Sciatic nerve (tissue), 2 donors: ENCODE data around the gene GPR15LG. TPM values are rescaled to one million over a fixed set of nuclear protein-coding genes. Genes with fewer than 3 reads are reported as not detected.
A peak's percentile ranks its signal among the peaks of the same experiment; 100 is the strongest.
"Not testable (repeated sequence)": the region's sequence is repeated elsewhere in the genome, so short reads cannot be mapped to it uniquely, and the experiment has no call there.

Source experiments
- ATAC-seq: fragments of 200-7000 bp; cut with Tn5 transposase; one replicate; pipeline ENCODE4 v1.9.1; 2020; ENCODE audit warnings: mild to moderate bottlenecking, moderate library complexity
- DNase-seq: peaks from one replicate; pipeline ENCODE4 v3.0.0-alpha.2; 2020; ENCODE audit warnings: low spot score
- intact Hi-C: fragments of 100-400 bp; cut with DNase I; formaldehyde crosslinking; loops from one replicate; pipeline ENCODE4 v1.14.2; 2022
- total RNA-seq: library from RNA; stranded (reverse); fragmentation: NEBNext Ultra II Directional; extraction: Animal tissue kit (Norgen Biotek cat#: 25700); gene quantifications from one replicate; pipeline ENCODE4 v1.2.1, GENCODE V29; 2021
- donor health status: DM: no; HTN: no; CAD: no.
- donor health status: DM: no; HTN: no; CAD: no.

Gene GPR15LG
- not detected for total RNA-seq

GRCh38 chr10:84173501-84173929 is at the start of gene GPR15LG:
Gene GPR15LG (plus strand): TSS chr10:84173801. CDS start chr10:84173852, 51 bp downstream.
- intact Hi-C loops: no loop called here
- no peak for ATAC-seq
- DNase-seq: no peak

GRCh38 chr10:84125910-84126784 is 47.5 kb upstream of the GPR15LG start:
- DNase-seq, intact Hi-C loops, ATAC-seq: not testable (repeated sequence)

GRCh38 chr10:84126785-84127167 is 46.8 kb upstream of the GPR15LG start:
- ATAC-seq (no peak), DNase-seq (no peak)
- intact Hi-C loops: no loop called here

GRCh38 chr10:84135836-84136235 is 37.8 kb upstream of the GPR15LG start:
- no peak for ATAC-seq
- intact Hi-C loops: no loop called here
- DNase-seq: no peak

- ATAC-seq (no peak), DNase-seq (no peak)
- intact Hi-C loops: no loop called here
Observed at GRCh38 chr10:84137811-84138210, 35.8 kb upstream of the GPR15LG start.

GRCh38 chr10:84138478-84139125 is 35.0 kb upstream of the GPR15LG start:
- intact Hi-C loops: no loop called here
- DNase-seq (no peak), ATAC-seq (peak; percentile 22)

- ATAC-seq (peak; percentile 100), DNase-seq (peak; percentile 100)
- intact Hi-C loops: no loop called here
Observed at GRCh38 chr10:84139126-84140035, 34.2 kb upstream of the GPR15LG start, which contains the start of gene GHITM. Gene GHITM (plus strand): TSS chr10:84139509. CDS start chr10:84141501, 1,992 bp downstream.

- ATAC-seq: no peak
- no peak for DNase-seq
- intact Hi-C loops: no loop called here
Observed at GRCh38 chr10:84140036-84140379, 33.6 kb upstream of the GPR15LG start.

- intact Hi-C loops: no loop called here
- no peak for DNase-seq
- ATAC-seq: no peak
Observed at GRCh38 chr10:84147347-84147746, 26.3 kb upstream of the GPR15LG start.

GRCh38 chr10:84148006-84148597 is 25.5 kb upstream of the GPR15LG start:
- DNase-seq, intact Hi-C loops, ATAC-seq: not testable (repeated sequence)

- no peak for ATAC-seq
- no peak for DNase-seq
- intact Hi-C loops: no loop called here
Observed at GRCh38 chr10:84149854-84150253, 23.7 kb upstream of the GPR15LG start.

GRCh38 chr10:84152769-84153168 is 20.8 kb upstream of the GPR15LG start:
- ATAC-seq: no peak
- intact Hi-C loops: no loop called here

GRCh38 chr10:84155521-84155920 is 18.1 kb upstream of the GPR15LG start:
- intact Hi-C loops: no loop called here
- DNase-seq: no peak

More at GRCh38 chr10:84152769-84153168, 20.8 kb upstream of the GPR15LG start:
- no peak for DNase-seq

GRCh38 chr10:84156009-84156408 is 17.6 kb upstream of the GPR15LG start:
- intact Hi-C loops: no loop called here
- ATAC-seq (no peak), DNase-seq (no peak)

More at GRCh38 chr10:84155521-84155920, 18.1 kb upstream of the GPR15LG start:
- ATAC-seq: no peak

- ATAC-seq (no peak), DNase-seq (no peak)
- intact Hi-C loops: no loop called here
Observed at GRCh38 chr10:84156768-84157167, 16.8 kb upstream of the GPR15LG start.

GRCh38 chr10:84158061-84158460 is 15.5 kb upstream of the GPR15LG start:
- intact Hi-C loops: no loop called here
- DNase-seq (no peak), ATAC-seq (no peak)

GRCh38 chr10:84158550-84158949 is 15.1 kb upstream of the GPR15LG start:
- ATAC-seq: no peak
- DNase-seq: no peak
- intact Hi-C loops: no loop called here

GRCh38 chr10:84159076-84159685 is 14.4 kb upstream of the GPR15LG start:
- intact Hi-C loops: no loop called here
- ATAC-seq: no peak
- no peak for DNase-seq
